ENCODE data around the gene ZDHHC14.
A peak's percentile ranks its signal among the peaks of the same experiment; 100 is the strongest.

Gene ZDHHC14

GRCh38 chr6:157621406-157621805 is 240.4 kb downstream of the ZDHHC14 start:
- no peak for DNase-seq (ENCODE audit: low read depth in 2 of 2)

- no peak for DNase-seq (ENCODE audit: low read depth in 2 of 2)
These were observed 241.4 kb downstream of the ZDHHC14 start for GRCh38 chr6:157622427-157622826.

- no peak for DNase-seq (ENCODE audit: low read depth in 2 of 2)
These were observed 244.1 kb downstream of the ZDHHC14 start for GRCh38 chr6:157625111-157625510.

- DNase-seq (ENCODE audit: low read depth in 2 of 2) = no peak
These were observed 244.8 kb downstream of the ZDHHC14 start for GRCh38 chr6:157625764-157626163.

- DNase-seq (ENCODE audit: low read depth in 2 of 2) = no peak
These were observed 246.4 kb downstream of the ZDHHC14 start for GRCh38 chr6:157627195-157627966.

GRCh38 chr6:157628463-157628862 is 247.5 kb downstream of the ZDHHC14 start:
- DNase-seq (ENCODE audit: low read depth in 2 of 2) = no peak

- DNase-seq (ENCODE audit: low read depth in 2 of 2) = no peak
These were observed 248.2 kb downstream of the ZDHHC14 start for GRCh38 chr6:157629220-157629619.

GRCh38 chr6:157630463-157631080 is 249.6 kb downstream of the ZDHHC14 start:
- no peak for DNase-seq (ENCODE audit: low read depth in 2 of 2)

- DNase-seq (ENCODE audit: low read depth in 2 of 2) = no peak
These were observed 250.4 kb downstream of the ZDHHC14 start for GRCh38 chr6:157631412-157631811.

GRCh38 chr6:157631838-157632614 is 251.0 kb downstream of the ZDHHC14 start:
- no peak for DNase-seq (ENCODE audit: low read depth in 2 of 2)

- no peak for DNase-seq (ENCODE audit: low read depth in 2 of 2)
These were observed 251.8 kb downstream of the ZDHHC14 start for GRCh38 chr6:157632821-157633220.

GRCh38 chr6:157634546-157634945 is 253.6 kb downstream of the ZDHHC14 start:
- DNase-seq (ENCODE audit: low read depth in 2 of 2) = no peak

GRCh38 chr6:157635388-157636244 is 254.6 kb downstream of the ZDHHC14 start:
- no peak for DNase-seq (ENCODE audit: low read depth in 2 of 2)

- DNase-seq (ENCODE audit: low read depth in 2 of 2) = no peak
These were observed 256.5 kb downstream of the ZDHHC14 start for GRCh38 chr6:157637516-157637915.

- DNase-seq (ENCODE audit: low read depth in 2 of 2) = no peak
These were observed 257.1 kb downstream of the ZDHHC14 start for GRCh38 chr6:157637941-157638662.

GRCh38 chr6:157638779-157639178 is 257.8 kb downstream of the ZDHHC14 start:
- no peak for DNase-seq (ENCODE audit: low read depth in 2 of 2)

GRCh38 chr6:157640746-157641451 is 259.9 kb downstream of the ZDHHC14 start:
- no peak for DNase-seq (ENCODE audit: low read depth in 2 of 2)

- DNase-seq (ENCODE audit: low read depth in 2 of 2) = no peak
These were observed 260.8 kb downstream of the ZDHHC14 start for GRCh38 chr6:157641837-157642236.

- DNase-seq (ENCODE audit: low read depth in 2 of 2) = no peak
These were observed 261.7 kb downstream of the ZDHHC14 start for GRCh38 chr6:157642736-157643135.

- peak; percentile 15 to 22 for DNase-seq (ENCODE audit: low read depth in 2 of 2)
These were observed 263.2 kb downstream of the ZDHHC14 start for GRCh38 chr6:157644043-157644810.
